ENCODE results near the gene SMIM27.

SMIM27 gene

GRCh38 chr9:32554591-32554990, 2.5 kb downstream of the SMIM27 start:
- H3K4me2 ChIP-seq (ENCODE audit: insufficient read depth, low read length), result no peak overlapping the region; the same call in 1 of the 2 replicates
- peaks cover 11% of the 10 kb centered on the region for H4K20me1 ChIP-seq (ENCODE audit: insufficient read depth, low read length)
- H3K27me3 ChIP-seq (ENCODE audit: insufficient read depth, low read length, poor library complexity), result no peaks in the 10 kb centered on the region
- H3K9me3 ChIP-seq (ENCODE audit: insufficient read depth, low read length, severe bottlenecking), result no peaks in the 10 kb centered on the region
- DNase-seq, result no peak
- no peak overlapping the region for H3K4me3 ChIP-seq (ENCODE audit: low read depth in 1 of 2, low read length in 2 of 2)
- no peak for ATAC-seq (ENCODE audit: insufficient read depth, low read depth)
- peaks cover 85% of the 10 kb centered on the region for H3K79me2 ChIP-seq (ENCODE audit: insufficient read depth, low read length)
- no peak overlapping the region for H3K27ac ChIP-seq (ENCODE audit: low read length)
- peaks cover 14% of the 10 kb centered on the region for H3K36me3 ChIP-seq (ENCODE audit: insufficient read depth, low read length)
- TF ChIP-seq EZH2 (IDR thresholded peaks at IDR 0.05; ENCODE audit: borderline replicate concordance, low read depth, low read length, severe bottlenecking), result no peak
- TF ChIP-seq, protein P1, sequence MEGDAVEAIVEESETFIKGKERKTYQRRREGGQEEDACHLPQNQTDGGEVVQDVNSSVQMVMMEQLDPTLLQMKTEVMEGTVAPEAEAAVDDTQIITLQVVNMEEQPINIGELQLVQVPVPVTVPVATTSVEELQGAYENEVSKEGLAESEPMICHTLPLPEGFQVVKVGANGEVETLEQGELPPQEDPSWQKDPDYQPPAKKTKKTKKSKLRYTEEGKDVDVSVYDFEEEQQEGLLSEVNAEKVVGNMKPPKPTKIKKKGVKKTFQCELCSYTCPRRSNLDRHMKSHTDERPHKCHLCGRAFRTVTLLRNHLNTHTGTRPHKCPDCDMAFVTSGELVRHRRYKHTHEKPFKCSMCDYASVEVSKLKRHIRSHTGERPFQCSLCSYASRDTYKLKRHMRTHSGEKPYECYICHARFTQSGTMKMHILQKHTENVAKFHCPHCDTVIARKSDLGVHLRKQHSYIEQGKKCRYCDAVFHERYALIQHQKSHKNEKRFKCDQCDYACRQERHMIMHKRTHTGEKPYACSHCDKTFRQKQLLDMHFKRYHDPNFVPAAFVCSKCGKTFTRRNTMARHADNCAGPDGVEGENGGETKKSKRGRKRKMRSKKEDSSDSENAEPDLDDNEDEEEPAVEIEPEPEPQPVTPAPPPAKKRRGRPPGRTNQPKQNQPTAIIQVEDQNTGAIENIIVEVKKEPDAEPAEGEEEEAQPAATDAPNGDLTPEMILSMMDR (IDR thresholded peaks at IDR 0.05; ENCODE audit: borderline replicate concordance, extremely low read depth, low read length, poor library complexity, severe bottlenecking), result no peak
- no peak overlapping the region for H2AFZ ChIP-seq (ENCODE audit: low read depth, low read length)
- H3K9ac ChIP-seq (ENCODE audit: low read depth, low read length), result no peak overlapping the region
- peaks cover 26% of the 10 kb centered on the region for H3K4me1 ChIP-seq (ENCODE audit: insufficient read depth, low read length)

GRCh38 chr9:32558408-32558934, 6.3 kb downstream of the SMIM27 start:
- peaks cover 5% of the 10 kb centered on the region; the same call in 1 of the 2 replicates for H4K20me1 ChIP-seq (ENCODE audit: insufficient read depth, low read length)
- H3K4me1 ChIP-seq (ENCODE audit: insufficient read depth, low read length), result peaks cover 12% of the 10 kb centered on the region
- H3K27me3 ChIP-seq (ENCODE audit: insufficient read depth, low read length, poor library complexity), result no peaks in the 10 kb centered on the region
- ATAC-seq (ENCODE audit: insufficient read depth, low read depth) (no peak), DNase-seq (no peak)
- no peak overlapping the region for H3K4me2 ChIP-seq (ENCODE audit: insufficient read depth, low read length)
- TF ChIP-seq EZH2 (IDR thresholded peaks at IDR 0.05; ENCODE audit: borderline replicate concordance, low read depth, low read length, severe bottlenecking), result no peak
- TF ChIP-seq, protein P1 (IDR thresholded peaks at IDR 0.05; ENCODE audit: borderline replicate concordance, extremely low read depth, low read length, poor library complexity, severe bottlenecking), result no peak
- H3K4me3 ChIP-seq (ENCODE audit: low read depth in 1 of 2, low read length in 2 of 2), result no peak overlapping the region
- H3K79me2 ChIP-seq (ENCODE audit: insufficient read depth, low read length), result peaks cover 80% of the 10 kb centered on the region
- no peak overlapping the region for H3K27ac ChIP-seq (ENCODE audit: low read length)
- no peak overlapping the region for H2AFZ ChIP-seq (ENCODE audit: low read depth, low read length)
- H3K9ac ChIP-seq (ENCODE audit: low read depth, low read length), result no peak overlapping the region
- no peaks in the 10 kb centered on the region for H3K9me3 ChIP-seq (ENCODE audit: insufficient read depth, low read length, severe bottlenecking)
- peaks cover 10% of the 10 kb centered on the region; the same call in 1 of the 2 replicates for H3K36me3 ChIP-seq (ENCODE audit: insufficient read depth, low read length)

DNA sequence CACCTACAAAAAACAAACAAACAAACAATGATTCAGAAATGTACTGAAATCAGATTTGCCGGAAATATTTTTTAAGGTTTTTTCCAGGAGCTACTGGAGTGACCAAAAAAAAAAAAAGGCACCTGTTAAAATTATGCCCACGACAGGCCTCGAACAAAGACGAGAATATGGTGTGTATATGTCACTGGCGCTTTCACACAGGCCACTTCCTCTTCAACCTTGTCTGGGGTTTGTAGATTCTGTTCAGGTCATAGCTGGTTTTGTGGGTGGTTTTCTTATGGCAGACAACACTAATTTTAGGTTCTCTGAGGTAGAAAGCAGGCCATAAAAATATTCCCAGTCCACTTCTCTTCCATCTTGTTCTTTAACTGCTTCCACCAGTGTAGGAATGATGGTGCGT, 13.8 kb downstream of the SMIM27 start:
- H3K79me2 ChIP-seq (ENCODE audit: insufficient read depth, low read length), result peaks cover 73% of the 10 kb centered on the region
- no peak overlapping the region for H3K9ac ChIP-seq (ENCODE audit: low read depth, low read length)
- H3K36me3 ChIP-seq (ENCODE audit: insufficient read depth, low read length), result peaks cover 42% of the 10 kb centered on the region
- TF ChIP-seq EZH2 (IDR thresholded peaks at IDR 0.05; ENCODE audit: borderline replicate concordance, low read depth, low read length, severe bottlenecking), result no peak
- TF ChIP-seq, protein P1 (IDR thresholded peaks at IDR 0.05; ENCODE audit: borderline replicate concordance, extremely low read depth, low read length, poor library complexity, severe bottlenecking), result no peak
- peaks cover 24% of the 10 kb centered on the region; the same call in 1 of the 2 replicates for H4K20me1 ChIP-seq (ENCODE audit: insufficient read depth, low read length)
- no peak overlapping the region for H3K27ac ChIP-seq (ENCODE audit: low read length)
- no peak overlapping the region for H3K4me3 ChIP-seq (ENCODE audit: low read depth in 1 of 2, low read length in 2 of 2)
- no peaks in the 10 kb centered on the region for H3K27me3 ChIP-seq (ENCODE audit: insufficient read depth, low read length, poor library complexity)
- H3K4me2 ChIP-seq (ENCODE audit: insufficient read depth, low read length), result no peak overlapping the region
- no peak overlapping the region for H2AFZ ChIP-seq (ENCODE audit: low read depth, low read length)
- H3K9me3 ChIP-seq (ENCODE audit: insufficient read depth, low read length, severe bottlenecking), result no peaks in the 10 kb centered on the region
- H3K4me1 ChIP-seq (ENCODE audit: insufficient read depth, low read length), result peaks cover 11% of the 10 kb centered on the region
- no peak for ATAC-seq (ENCODE audit: insufficient read depth, low read depth)
- DNase-seq, result no peak
